ENCODE results near the gene DLL3.

DNA sequence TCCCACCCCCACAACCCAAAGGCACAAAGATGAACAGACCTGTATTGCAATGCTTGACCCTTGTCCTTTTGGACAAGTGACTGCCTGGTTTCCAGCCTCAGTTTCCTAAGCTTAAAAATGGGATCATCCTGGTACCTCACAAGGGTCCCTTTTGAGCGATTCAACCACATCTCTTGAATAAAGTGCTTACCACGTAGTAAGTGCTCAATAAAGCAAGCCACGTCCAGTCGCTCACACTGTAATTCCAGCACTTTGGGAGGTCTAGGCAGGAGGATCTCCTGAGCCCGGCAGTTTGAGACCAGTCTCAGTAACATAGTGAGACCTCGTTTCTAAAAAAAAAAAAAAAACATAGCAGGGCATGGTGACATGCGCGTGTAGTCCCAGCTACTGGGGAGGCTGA lies 1.2 kb downstream of the DLL3 start:
- TF ChIP-seq LEF1 (IDR thresholded peaks at IDR 0.05; ENCODE audit: borderline replicate concordance) (no peak), CTBP1 (IDR thresholded peaks at IDR 0.05; ENCODE audit: borderline replicate concordance) (no peak), BHLHE40 (IDR thresholded peaks at IDR 0.05; ENCODE audit: borderline replicate concordance) (no peak)

Data from HEK293T (cell line).